ENCODE measurements around the gene ATP9A.
"Not testable (repeated sequence)": the region's sequence is repeated elsewhere in the genome, so short reads cannot be mapped to it uniquely, and the experiment has no call there.

The ATP9A gene

DNA sequence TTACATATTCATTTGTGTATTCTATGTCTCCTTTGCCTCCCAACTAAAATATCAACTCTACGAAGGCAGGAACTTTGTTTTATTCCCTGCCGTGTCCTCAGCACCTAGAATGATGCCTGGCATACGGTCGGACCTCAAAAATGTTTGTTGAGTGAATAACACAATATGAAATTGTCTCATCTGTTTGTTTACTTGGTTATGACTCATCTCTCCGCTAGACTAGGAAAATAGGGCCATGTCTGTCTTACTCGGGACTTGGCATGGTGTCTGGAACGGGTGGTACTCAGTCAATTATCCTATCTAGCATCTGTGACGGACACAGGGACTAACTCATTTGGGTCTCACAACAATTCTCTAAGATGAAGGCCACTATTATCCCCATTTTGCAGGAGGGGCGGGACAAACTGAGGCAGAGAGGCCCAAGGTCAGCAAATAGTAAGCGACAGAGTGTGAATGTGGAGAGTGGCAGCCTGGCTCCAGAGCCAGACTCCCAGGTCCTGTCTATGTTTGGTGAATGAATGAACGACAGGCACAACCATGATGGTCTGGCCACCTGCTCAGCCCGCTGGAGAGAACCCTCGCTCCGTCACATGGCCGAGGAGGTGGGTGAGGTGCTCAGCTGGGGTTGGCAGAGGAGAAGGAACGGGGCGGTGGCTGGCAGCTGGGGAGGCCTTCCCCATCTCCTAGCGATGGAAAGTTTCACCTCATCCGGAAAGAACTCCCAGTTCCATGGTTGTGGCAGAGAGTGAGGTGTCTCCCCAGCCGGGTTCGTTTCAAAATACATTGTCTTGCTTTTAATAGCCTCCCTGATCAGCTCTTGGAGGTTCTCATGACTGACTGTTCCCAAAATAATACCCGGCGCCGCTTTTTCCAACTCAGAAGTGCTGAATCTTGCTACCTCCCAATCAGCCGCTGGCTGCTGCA, 198.1 kb downstream of the ATP9A start:
- H3K4me3 ChIP-seq (ENCODE audit: low read length): no peak overlapping the region
- no peaks in the 10 kb centered on the region for H3F3A ChIP-seq (ENCODE audit: control insufficient read depth, insufficient read depth)
- H3K9me2 ChIP-seq (replicated peaks; ENCODE audit: control insufficient read depth, low read length): no peaks in the 10 kb centered on the region
- H3K9me3 ChIP-seq (ENCODE audit: control insufficient read depth, insufficient read depth, low read length): no peaks in the 10 kb centered on the region
- H3K79me2 ChIP-seq (ENCODE audit: control insufficient read depth, low read length): no peaks in the 10 kb centered on the region
- no peaks in the 10 kb centered on the region for H3K36me3 ChIP-seq (ENCODE audit: control insufficient read depth, low read length)
- H4K20me1 ChIP-seq (ENCODE audit: control insufficient read depth, insufficient read depth, low read depth, low read length): no peaks in the 10 kb centered on the region
- no peaks in the 10 kb centered on the region for H3K4me1 ChIP-seq (ENCODE audit: control insufficient read depth, low read length)
- H3K27ac ChIP-seq (ENCODE audit: low read depth, low read length): no peak overlapping the region
- TF ChIP-seq EZH2phosphoT487 (IDR thresholded peaks at IDR 0.05; ENCODE audit: borderline replicate concordance, low read length): no peak
- TF ChIP-seq, protein P1, sequence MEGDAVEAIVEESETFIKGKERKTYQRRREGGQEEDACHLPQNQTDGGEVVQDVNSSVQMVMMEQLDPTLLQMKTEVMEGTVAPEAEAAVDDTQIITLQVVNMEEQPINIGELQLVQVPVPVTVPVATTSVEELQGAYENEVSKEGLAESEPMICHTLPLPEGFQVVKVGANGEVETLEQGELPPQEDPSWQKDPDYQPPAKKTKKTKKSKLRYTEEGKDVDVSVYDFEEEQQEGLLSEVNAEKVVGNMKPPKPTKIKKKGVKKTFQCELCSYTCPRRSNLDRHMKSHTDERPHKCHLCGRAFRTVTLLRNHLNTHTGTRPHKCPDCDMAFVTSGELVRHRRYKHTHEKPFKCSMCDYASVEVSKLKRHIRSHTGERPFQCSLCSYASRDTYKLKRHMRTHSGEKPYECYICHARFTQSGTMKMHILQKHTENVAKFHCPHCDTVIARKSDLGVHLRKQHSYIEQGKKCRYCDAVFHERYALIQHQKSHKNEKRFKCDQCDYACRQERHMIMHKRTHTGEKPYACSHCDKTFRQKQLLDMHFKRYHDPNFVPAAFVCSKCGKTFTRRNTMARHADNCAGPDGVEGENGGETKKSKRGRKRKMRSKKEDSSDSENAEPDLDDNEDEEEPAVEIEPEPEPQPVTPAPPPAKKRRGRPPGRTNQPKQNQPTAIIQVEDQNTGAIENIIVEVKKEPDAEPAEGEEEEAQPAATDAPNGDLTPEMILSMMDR (IDR thresholded peaks at IDR 0.05; ENCODE audit: low read depth, low read length, poor library complexity, severe bottlenecking): no peak
- H3K4me2 ChIP-seq (ENCODE audit: low read length): no peak overlapping the region
- no peaks in the 10 kb centered on the region for H3K27me3 ChIP-seq (ENCODE audit: control insufficient read depth, low read length)

DNA sequence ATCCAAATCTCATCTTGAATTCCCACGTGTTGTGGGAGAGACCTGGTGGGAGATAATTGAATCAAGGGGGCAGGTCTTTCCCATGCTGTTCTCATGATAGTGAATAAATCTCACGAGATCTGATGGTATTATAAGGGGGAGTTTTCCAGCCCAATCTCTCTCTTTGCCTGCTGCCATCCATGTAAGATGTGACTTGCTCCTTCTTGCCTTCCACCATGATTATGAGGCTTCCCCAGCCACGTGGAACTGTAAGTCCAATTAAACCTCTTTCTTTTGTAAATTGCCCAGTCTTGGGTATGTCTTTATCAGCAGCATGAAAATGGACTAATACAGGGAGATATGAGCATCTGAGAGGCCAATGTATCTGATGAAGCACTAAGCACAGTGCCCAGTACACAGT, 199.7 kb downstream of the ATP9A start:
- not testable (repeated sequence) for H3F3A ChIP-seq (ENCODE audit: control insufficient read depth, insufficient read depth); H3K4me1 ChIP-seq (ENCODE audit: control insufficient read depth, low read length); H4K20me1 ChIP-seq (ENCODE audit: control insufficient read depth, insufficient read depth, low read depth, low read length); H3K27me3 ChIP-seq (ENCODE audit: control insufficient read depth, low read length); H3K79me2 ChIP-seq (ENCODE audit: control insufficient read depth, low read length); H3K9me3 ChIP-seq (ENCODE audit: control insufficient read depth, insufficient read depth, low read length); H3K4me3 ChIP-seq (ENCODE audit: low read length); H3K27ac ChIP-seq (ENCODE audit: low read depth, low read length); H3K4me2 ChIP-seq (ENCODE audit: low read length); H3K9me2 ChIP-seq (replicated peaks; ENCODE audit: control insufficient read depth, low read length); H3K36me3 ChIP-seq (ENCODE audit: control insufficient read depth, low read length)

DNA sequence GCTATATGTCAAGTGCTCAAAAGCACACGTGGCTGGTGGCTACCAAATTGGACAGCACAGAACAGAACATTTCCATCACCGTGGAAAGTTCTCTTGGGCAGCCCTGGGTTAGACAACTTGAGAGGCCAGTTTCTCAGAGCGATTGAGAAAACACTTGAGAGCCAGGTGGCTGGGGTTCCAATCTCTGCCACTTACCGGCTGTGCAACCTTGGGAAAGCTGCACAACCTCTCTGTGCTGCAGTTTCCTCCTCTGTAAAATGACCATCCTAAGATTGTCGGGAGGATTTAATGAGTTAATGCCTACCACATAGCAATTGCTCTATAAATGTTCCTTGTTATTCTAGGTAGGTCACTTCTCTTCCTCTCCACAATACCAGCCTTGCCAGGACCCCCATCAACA, 200.6 kb downstream of the ATP9A start:
- H3K9me3 ChIP-seq (ENCODE audit: control insufficient read depth, insufficient read depth, low read length): no peaks in the 10 kb centered on the region
- peaks cover 19% of the 10 kb centered on the region for H3K27me3 ChIP-seq (ENCODE audit: control insufficient read depth, low read length)
- H3K4me3 ChIP-seq (ENCODE audit: low read length): no peak overlapping the region
- no peaks in the 10 kb centered on the region for H4K20me1 ChIP-seq (ENCODE audit: control insufficient read depth, insufficient read depth, low read depth, low read length)
- no peaks in the 10 kb centered on the region for H3K4me1 ChIP-seq (ENCODE audit: control insufficient read depth, low read length)
- H3K27ac ChIP-seq (ENCODE audit: low read depth, low read length): no peak overlapping the region
- no peaks in the 10 kb centered on the region for H3K36me3 ChIP-seq (ENCODE audit: control insufficient read depth, low read length)
- no peaks in the 10 kb centered on the region for H3K9me2 ChIP-seq (replicated peaks; ENCODE audit: control insufficient read depth, low read length)
- TF ChIP-seq, protein P1 (IDR thresholded peaks at IDR 0.05; ENCODE audit: low read depth, low read length, poor library complexity, severe bottlenecking): no peak
- TF ChIP-seq EZH2phosphoT487 (IDR thresholded peaks at IDR 0.05; ENCODE audit: borderline replicate concordance, low read length): no peak
- H3K4me2 ChIP-seq (ENCODE audit: low read length): no peak overlapping the region
- no peaks in the 10 kb centered on the region for H3F3A ChIP-seq (ENCODE audit: control insufficient read depth, insufficient read depth)
- H3K79me2 ChIP-seq (ENCODE audit: control insufficient read depth, low read length): no peaks in the 10 kb centered on the region

DNA sequence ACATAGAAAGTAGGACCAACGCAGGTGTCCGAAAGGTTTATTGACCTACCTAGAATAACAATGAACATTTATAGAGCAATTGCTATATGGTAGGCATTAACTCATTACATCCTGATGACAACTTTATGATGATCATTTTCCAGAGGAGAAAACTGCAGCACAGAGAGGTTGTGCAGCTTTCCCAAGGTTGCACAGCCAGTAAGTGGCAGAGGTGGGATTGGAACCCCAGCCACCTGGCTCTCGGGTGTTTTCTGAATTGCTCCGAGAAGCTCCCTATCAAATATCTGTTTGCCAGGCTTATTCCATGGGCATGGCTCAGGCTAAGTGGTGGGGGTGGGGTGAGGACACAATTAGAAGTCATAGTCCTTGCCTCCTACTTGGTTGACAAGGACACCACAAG, 201.6 kb downstream of the ATP9A start:
- Histone ChIP-seq H3F3A (ENCODE audit: control insufficient read depth, insufficient read depth) (no peaks in the 10 kb centered on the region), H3K4me1 (ENCODE audit: control insufficient read depth, low read length) (no peaks in the 10 kb centered on the region), H3K9me3 (ENCODE audit: control insufficient read depth, insufficient read depth, low read length) (no peaks in the 10 kb centered on the region), H3K36me3 (ENCODE audit: control insufficient read depth, low read length) (no peaks in the 10 kb centered on the region), H3K27me3 (ENCODE audit: control insufficient read depth, low read length) (peaks cover 29% of the 10 kb centered on the region), H4K20me1 (ENCODE audit: control insufficient read depth, insufficient read depth, low read depth, low read length) (no peaks in the 10 kb centered on the region), H3K4me2 (ENCODE audit: low read length) (no peak overlapping the region), H3K79me2 (ENCODE audit: control insufficient read depth, low read length) (no peaks in the 10 kb centered on the region), H3K4me3 (ENCODE audit: low read length) (no peak overlapping the region), H3K9me2 (replicated peaks; ENCODE audit: control insufficient read depth, low read length) (no peaks in the 10 kb centered on the region), H3K27ac (ENCODE audit: low read depth, low read length) (no peak overlapping the region)
- no peak for TF ChIP-seq EZH2phosphoT487 (IDR thresholded peaks at IDR 0.05; ENCODE audit: borderline replicate concordance, low read length)
- TF ChIP-seq, protein P1 (IDR thresholded peaks at IDR 0.05; ENCODE audit: low read depth, low read length, poor library complexity, severe bottlenecking): no peak

All from DOHH2 (cell line).